Eye (tissue), 1 donor: Measurements from ENCODE around the gene CYP26A1.

Source experiments
- DNase-seq: peaks from one replicate; pipeline ENCODE4 v3.0.0-alpha.2; 2015

Gene CYP26A1

GRCh38 chr10:93073539-93074146, at the start of gene CYP26A1:
TSS of gene CYP26A1 (plus strand) at chr10:93073893. CDS start at chr10:93073935, 42 bp downstream.
- DNase-seq = peak; percentile 68

- DNase-seq = no peak
Observed at GRCh38 chr10:93026072-93026471, 47.6 kb upstream of the CYP26A1 start.

DNA sequence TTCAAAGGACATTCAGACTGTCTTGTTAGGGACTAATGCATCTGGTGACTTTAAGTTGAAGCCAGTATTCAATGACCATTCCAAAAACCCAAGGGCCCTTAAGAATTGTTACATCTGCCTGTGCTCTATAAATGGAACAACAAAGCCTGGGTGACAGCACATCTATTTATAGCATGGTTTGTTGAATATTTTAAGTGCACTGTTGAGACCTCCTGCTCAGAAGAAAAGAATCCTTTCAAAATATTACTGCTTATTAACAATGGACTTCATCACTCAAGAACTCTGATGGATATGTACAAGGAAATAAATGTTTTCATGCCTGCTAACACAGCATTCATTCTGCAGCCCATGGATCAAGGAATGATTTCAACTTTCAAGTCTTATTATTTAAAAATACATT, 46.2 kb upstream of the CYP26A1 start:
- no peak for DNase-seq

GRCh38 chr10:93028883-93029282, 44.8 kb upstream of the CYP26A1 start:
- no peak for DNase-seq

DNA sequence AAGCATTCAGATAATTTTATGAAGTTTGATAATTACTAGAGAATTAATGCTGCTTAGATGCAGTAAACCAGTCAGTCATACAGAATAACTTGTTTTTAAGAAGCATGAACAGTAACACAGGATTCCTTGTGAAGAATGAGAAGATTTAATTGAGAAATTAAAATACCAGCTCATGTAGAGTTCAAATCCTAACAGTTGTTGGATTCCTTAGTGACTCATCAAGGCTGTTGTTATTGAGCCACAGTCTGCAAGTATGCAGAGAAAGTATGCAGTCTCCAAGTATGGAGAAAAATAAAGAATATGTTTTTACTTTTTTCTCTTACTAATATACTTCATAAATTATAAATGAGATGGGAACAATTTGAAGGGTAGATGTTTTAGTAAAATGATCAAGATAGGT, 43.3 kb upstream of the CYP26A1 start:
- DNase-seq = no peak

DNA sequence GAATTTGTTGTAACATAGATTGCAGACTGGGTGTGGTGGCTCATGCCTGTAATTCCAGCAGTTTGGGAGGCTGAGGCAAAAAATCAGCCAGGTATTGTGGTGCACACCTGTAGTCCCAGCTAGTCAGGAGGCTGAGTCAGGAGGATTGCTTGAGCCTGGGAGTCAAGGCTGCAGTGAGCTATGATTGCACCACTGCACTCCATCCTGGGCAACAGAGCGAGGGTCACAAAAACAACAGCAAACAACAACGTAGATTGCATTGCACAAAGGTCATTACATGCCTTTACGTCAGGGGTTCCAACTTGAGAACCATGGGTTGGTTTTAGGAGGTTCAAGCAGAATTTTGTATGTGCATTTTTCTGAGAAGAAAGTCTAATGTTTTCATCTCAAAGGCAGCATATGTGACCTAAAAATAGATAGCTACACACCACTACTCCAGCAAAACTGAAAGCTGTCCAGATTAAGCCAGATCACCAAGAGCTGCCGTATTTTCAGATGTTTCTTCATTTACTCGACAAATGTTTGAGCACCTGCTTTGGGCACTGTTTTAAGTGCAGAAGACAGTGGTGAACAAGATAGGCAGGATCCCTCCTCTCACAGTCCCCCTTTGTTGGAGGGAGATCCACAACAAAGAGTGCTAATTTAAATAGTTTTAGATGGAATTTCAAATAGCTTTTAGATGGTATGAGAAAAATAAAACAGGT, 41.4 kb upstream of the CYP26A1 start:
- no peak for DNase-seq

DNA sequence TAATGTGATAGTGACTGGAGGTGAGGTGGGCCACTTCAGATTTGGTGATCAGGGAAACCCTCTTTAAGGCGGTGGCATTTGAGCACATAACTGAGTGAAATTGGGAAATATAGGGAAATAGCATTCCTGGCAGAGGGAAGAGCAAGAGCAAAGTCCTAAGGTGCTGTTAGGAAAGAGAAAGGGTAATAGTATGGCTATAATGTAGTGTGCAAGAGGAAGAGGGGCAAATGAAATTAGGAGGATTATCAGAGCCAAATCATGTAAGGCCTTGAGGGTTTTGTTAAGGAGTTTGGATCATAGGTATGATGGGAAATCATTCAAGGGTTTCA, 40.9 kb upstream of the CYP26A1 start:
- no peak for DNase-seq

DNA sequence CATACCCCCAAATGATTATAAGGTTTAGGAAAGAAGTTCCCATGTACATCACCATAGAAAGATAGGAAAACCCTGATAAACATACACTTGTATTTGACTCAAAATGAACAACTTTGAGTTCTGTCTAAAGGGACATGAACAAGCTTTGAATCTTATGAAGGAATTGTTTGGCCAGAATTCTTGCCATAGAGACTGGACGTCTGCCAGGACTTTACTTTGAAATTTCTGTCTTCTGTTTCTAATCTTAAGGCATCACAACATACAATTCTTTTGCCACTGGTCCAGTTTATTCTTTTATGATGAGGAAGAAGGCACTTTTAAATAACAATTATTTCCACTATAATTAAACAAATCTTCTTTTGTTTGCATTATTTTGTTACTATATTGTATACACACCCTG, 39.3 kb upstream of the CYP26A1 start:
- no peak for DNase-seq

DNA sequence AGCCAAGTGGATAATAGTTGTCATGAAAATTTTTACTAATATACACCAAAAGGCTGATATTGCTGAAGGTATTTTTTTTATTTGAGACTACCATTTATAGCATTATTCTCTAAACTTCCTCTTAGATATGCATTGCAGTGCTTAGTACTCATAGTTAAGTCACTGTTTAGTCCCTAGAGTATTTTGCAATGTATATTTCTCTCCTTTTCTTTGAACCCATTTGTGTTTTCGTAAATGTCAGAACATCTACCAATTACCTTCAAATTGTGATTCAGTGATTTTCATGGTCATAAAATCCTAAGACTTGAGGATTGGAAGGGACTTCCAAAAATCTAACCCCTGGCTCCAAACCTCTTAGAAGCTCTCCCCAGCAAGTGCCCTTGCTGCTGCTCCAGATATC, 34.6 kb upstream of the CYP26A1 start:
- no peak for DNase-seq

DNA sequence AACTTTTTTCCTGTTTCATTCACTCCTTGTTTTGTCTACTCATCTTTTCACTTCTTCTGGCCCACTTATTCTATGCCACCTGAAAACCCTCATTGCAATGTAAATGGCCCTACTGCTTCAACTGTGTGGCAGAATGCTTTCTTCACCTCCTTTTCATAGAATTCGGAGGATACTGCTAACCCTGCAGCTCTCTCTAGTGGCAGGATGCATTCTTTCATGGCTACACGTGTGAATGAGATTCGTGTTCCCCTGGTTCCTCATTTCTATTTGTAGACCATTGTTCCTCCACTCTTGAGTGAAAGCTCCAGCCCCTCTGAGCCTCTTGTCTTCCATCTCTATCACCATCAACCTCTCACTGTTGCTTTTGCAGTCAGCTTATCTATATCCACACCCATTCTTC, 34.0 kb upstream of the CYP26A1 start:
- DNase-seq = no peak

- no peak for DNase-seq
Observed at GRCh38 chr10:93054486-93054885, 19.2 kb upstream of the CYP26A1 start.

- no peak for DNase-seq
Observed at GRCh38 chr10:93058139-93058538, 15.6 kb upstream of the CYP26A1 start.

DNA sequence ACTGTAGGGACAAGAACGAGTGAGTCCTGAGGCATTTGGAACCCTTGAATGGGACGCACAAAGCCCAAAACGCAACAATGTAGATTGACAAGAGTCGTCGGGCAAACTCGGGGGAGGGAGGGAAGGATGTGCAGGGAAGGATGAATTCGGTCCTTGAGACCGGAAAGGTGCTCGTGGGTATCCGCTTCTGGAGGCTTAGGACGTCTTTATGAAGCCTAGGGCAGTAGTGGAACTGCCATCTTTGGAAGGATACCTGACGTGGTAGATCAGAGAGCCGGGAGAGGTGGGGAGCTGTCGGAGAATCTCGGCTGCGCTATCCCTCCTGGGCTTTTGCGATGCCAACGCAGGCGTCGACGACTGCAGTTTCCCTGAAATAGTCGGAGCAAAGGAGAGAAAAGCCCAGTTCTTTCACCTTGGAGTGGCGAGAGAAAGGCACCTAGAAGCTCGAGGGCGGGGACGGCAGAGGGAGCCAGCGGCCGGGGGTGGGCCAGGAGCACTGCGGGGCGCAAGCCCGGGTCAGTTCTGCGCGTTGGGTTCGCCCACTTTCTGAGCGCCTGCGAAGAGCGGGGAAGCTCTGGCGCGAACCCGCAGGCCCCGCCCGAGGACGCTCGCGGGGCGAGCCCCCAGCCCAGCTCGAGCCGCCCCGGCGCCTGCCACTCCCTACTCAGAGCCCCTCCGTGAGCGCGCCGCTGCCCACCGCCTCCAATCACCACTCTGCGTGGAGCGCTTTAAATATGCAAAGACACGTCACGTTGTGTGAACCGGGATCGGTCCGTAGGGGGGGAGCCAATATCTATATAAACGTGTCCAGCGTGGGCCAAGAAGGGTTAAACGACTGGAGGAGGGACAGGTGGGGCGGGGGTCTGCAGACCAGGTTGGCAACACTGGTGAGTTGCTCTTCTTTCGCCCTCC, 13.5 kb upstream of the CYP26A1 start, which contains the start of gene CYP26C1:
CYP26C1 (plus strand) TSS at position 824 of the 912 bp plus-strand sequence. CDS start 466 bp downstream, outside the sequence.
- DNase-seq = no peak

- DNase-seq = no peak
Observed at GRCh38 chr10:93060887-93061593, 12.7 kb upstream of the CYP26A1 start.

DNA sequence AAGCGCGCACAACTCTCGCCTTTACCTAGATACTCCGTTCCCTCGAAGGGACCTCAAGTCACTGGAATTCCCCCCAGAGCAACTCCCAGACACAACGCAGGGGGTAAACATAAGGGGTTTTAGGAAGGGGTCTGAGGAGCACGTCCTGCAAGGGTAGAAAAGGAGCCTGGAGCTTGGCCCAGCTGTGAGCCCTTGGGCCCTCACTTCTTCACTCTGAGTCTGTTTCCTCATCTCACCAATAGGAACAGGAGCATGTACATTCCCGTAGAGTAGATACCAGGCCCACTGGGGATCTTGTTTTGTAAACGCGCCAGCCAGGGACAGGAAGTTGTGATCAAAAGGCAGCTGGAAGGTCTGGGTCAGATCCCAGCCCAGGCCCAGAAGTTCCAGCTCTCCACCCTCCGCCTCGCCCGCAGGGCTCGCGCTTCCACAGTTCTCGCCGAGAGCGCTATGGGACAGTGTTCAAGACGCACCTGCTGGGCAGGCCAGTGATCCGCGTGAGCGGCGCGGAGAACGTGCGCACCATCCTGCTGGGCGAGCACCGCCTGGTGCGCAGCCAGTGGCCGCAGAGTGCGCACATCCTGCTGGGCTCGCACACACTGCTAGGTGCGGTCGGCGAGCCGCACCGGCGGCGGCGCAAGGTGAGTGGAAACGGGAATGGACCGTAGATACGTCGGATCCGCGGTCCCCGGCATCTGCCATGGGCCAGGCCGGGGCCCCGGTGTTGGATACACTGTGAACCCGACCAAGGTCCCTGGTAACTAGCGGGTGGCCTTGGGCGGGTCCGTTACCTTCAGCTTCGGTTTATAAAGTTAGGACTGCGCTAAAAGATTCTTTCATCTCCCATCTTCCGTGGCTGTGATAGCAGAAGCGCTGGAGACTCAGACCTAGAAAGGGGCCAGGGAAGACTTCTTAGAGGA, 11.8 kb upstream of the CYP26A1 start:
- DNase-seq = no peak

- DNase-seq = peak; percentile 79
Observed at GRCh38 chr10:93062514-93063143, 11.1 kb upstream of the CYP26A1 start.

DNA sequence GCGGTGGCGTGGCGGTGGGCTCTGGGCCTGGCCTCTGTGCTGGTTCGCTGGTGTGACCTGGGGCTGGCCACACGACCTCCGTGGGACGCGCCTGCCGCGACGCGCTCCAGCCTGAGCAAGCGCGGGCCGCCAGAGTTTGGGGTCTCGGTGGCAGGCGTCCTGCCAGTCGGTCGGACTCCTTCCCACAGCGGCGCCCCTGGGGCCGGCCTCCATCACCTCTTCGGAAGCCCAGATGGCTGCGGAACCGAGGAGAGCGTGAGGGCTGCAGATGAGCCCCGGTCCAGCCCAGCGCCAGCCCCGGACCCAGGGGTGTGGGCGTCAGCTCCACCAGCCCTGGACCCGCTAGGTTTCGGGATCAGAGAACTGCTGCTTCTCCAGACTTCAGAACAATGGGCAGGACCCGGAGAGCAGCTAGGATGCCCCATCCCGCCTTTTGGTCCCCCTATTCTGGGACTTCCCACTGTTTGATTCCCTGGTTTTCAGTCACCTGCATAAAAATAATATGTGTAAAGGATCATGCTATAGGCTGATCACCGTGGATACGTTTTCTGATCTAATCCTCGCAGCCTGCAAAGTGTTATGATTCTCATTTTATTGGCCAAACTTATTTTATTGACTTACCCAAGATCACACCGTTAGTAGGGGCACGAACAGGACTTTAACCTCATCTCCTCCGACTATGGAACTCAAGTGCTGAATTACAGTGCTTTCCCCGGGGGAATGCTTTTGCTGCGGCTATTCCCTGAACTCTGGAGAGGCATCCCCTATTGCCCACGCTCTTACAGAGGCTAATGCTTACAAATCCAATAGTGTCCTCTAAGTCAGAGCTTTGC, 10.3 kb upstream of the CYP26A1 start:
- DNase-seq = no peak

DNA sequence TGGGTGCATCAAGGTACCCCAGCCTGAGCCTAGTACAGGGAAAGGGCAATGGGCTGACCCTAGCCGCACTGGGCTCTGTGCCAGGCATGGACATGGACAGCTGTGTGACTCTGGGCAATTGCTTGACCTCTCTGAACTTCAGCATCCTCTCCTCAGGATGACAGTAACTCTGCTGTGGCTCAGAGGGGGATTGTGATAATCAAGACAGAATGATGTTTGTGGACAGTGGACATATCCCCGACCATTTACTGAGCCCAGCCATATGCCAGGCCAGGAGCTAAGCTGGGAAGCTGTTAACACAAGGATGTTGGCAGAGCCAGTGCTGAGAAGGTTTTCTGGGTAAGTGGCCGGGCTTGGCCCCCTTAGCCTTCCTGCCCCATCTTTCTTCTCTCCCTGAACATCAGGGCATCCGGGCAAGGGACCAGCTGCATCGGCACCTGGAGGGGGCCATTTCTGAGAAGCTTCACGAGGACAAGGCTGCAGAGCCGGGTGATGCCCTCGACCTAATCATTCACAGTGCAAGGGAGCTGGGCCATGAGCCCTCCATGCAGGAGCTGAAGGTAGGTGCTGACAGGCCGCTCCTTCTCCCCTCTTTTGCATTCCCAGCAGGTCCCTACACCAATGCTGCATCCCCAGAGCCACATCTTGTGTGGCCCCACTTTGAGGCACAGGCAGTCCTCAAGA, 9.6 kb upstream of the CYP26A1 start:
- DNase-seq = no peak

GRCh38 chr10:93064874-93065660, 8.6 kb upstream of the CYP26A1 start:
- DNase-seq = no peak
